GM23338 (cell line): Measurements from ENCODE around the gene RAB11A. TPM values are rescaled to one million over a fixed set of nuclear protein-coding genes. Genes with fewer than 3 reads are reported as not detected.
A peak's percentile ranks its signal among the peaks of the same experiment; 100 is the strongest.

Experiments used
- ATAC-seq: fragments of 200-7000 bp; cut with Tn5 transposase; 3 replicates; pipeline ENCODE4 v1.9.1; 2020
- DNase-seq: peaks from one replicate; pipeline ENCODE4 v3.0.0-alpha.2; 2015; ENCODE audit warnings: low spot score
- H2AFZ ChIP-seq: fragments of 200-600 bp; sonication (generic); 2 replicates; pipeline ENCODE4 v1.8.0; 2016; ENCODE audit warnings: antibody characterized with exemption, mild to moderate bottlenecking, moderate library complexity
- H3F3A ChIP-seq: fragments of 200-600 bp; sonication (generic); replicated peaks from 2 replicates; pipeline ENCODE4 v1.8.0; 2017; ENCODE audit warnings: antibody characterized with exemption, mixed run types, low read depth
- H3K27ac ChIP-seq: fragments of 200-600 bp; sonication (generic); 2 replicates; pipeline ENCODE4 v1.6.1; 2016; ENCODE audit warnings: low read depth
- H3K27me3 ChIP-seq: fragments of 200-600 bp; sonication (generic); 2 replicates; pipeline ENCODE4 v1.8.0; 2016; ENCODE audit warnings: mild to moderate bottlenecking, mixed run types, moderate library complexity; ENCODE audit not compliant: insufficient read depth
- H3K36me3 ChIP-seq: fragments of 200-600 bp; sonication (generic); 2 replicates; pipeline ENCODE4 v1.8.0; 2016; ENCODE audit warnings: mild to moderate bottlenecking; ENCODE audit not compliant: insufficient read depth
- H3K4me1 ChIP-seq: fragments of 200-600 bp; sonication (generic); 2 replicates; pipeline ENCODE4 v1.8.0; 2016; ENCODE audit warnings: mild to moderate bottlenecking, moderate library complexity; ENCODE audit not compliant: insufficient read depth
- H3K4me2 ChIP-seq: fragments of 200-600 bp; sonication (generic); 2 replicates; pipeline ENCODE4 v1.7.1; 2017; ENCODE audit warnings: mixed run types
- H3K4me3 ChIP-seq: fragments of 200-600 bp; sonication (generic); 2 replicates; pipeline ENCODE4 v1.6.1; 2016; ENCODE audit warnings: mixed run types
- H3K79me2 ChIP-seq: fragments of 200-600 bp; sonication (generic); replicated peaks from 2 replicates; pipeline ENCODE4 v1.8.0; 2017; ENCODE audit warnings: mild to moderate bottlenecking; ENCODE audit not compliant: insufficient read depth
- H3K9me2 ChIP-seq: fragments of 200-600 bp; sonication (generic); 2 replicates; pipeline ENCODE4 v1.8.0; 2017; ENCODE audit not compliant: insufficient read depth
- H4K20me1 ChIP-seq: fragments of 200-600 bp; sonication (generic); replicated peaks from 2 replicates; pipeline ENCODE4 v1.8.0; 2017; ENCODE audit warnings: mild to moderate bottlenecking; ENCODE audit not compliant: insufficient read depth
- H3K27ac Mint-ChIP-seq: 2 replicates; pipeline ENCODE4 v1.8.0; 2020; ENCODE audit warnings: inconsistent platforms, mild to moderate bottlenecking, moderate library complexity, mixed read lengths
- H3K27me3 Mint-ChIP-seq: 3 replicates; pipeline ENCODE4 v1.8.0; 2022; ENCODE audit warnings: low read depth, mild to moderate bottlenecking, moderate library complexity, mixed read lengths, inconsistent platforms; ENCODE audit not compliant: insufficient read depth, poor library complexity
- H3K36me3 Mint-ChIP-seq: 3 replicates; pipeline ENCODE4 v1.8.0; 2021; ENCODE audit warnings: low read depth, mild to moderate bottlenecking, inconsistent platforms, moderate library complexity, mixed read lengths
- H3K4me1 Mint-ChIP-seq: 3 replicates; pipeline ENCODE4 v1.8.0; 2020; ENCODE audit warnings: mild to moderate bottlenecking, inconsistent platforms, mixed read lengths
- H3K4me3 Mint-ChIP-seq: 3 replicates; pipeline ENCODE4 v1.8.0; 2021; ENCODE audit warnings: moderate library complexity, mild to moderate bottlenecking, inconsistent platforms, mixed read lengths
- H3K9me3 Mint-ChIP-seq: 3 replicates; pipeline ENCODE4 v1.8.0; 2020; ENCODE audit warnings: moderate library complexity, mild to moderate bottlenecking, inconsistent platforms, mixed read lengths
- CTCF ChIP-seq, 2 experiments: fragments of 200-600 bp in 1 of 2; sonication (generic) in 1 of 2; conservative IDR thresholded peaks; 2 replicates each; pipeline versions ENCODE4 v1.5.1 to v1.6.1; 2016 to 2017; ENCODE audit warnings: antibody characterized with exemption in 2 of 2, low read depth in 2 of 2, mild to moderate bottlenecking in 2 of 2, moderate library complexity in 1 of 2
- EZH2 ChIP-seq: fragments of 200-600 bp; sonication (generic); IDR thresholded peaks from one replicate; pipeline ENCODE4 v1.8.0; 2017; ENCODE audit warnings: antibody characterized with exemption, mild to moderate bottlenecking, low read depth; ENCODE audit not compliant: unreplicated experiment
- EZH2phosphoT487 ChIP-seq: fragments of 200-600 bp; sonication (generic); IDR thresholded peaks from one replicate; pipeline ENCODE4 v1.8.1; 2018; ENCODE audit warnings: antibody characterized with exemption; ENCODE audit not compliant: unreplicated experiment
- JUNB ChIP-seq: IDR thresholded peaks from one replicate; pipeline ENCODE4 v1.6.1; 2016; ENCODE audit warnings: antibody characterized with exemption; ENCODE audit not compliant: unreplicated experiment
- POLR2AphosphoS5 ChIP-seq: IDR thresholded peaks from 2 replicates; pipeline ENCODE4 v1.6.1; 2016; ENCODE audit warnings: antibody characterized with exemption, low read depth
- REST ChIP-seq: IDR thresholded peaks from one replicate; pipeline ENCODE4 v1.6.1; 2018; ENCODE audit warnings: antibody characterized with exemption; ENCODE audit not compliant: unreplicated experiment
- STAT1 ChIP-seq: IDR thresholded peaks from one replicate; pipeline ENCODE4 v1.6.1; 2016; ENCODE audit warnings: antibody characterized with exemption; ENCODE audit not compliant: unreplicated experiment
- ZNF331 ChIP-seq: fragments of 250-450 bp; sonication (Bioruptor Pico); IDR thresholded peaks from 2 replicates; pipeline ENCODE4 v1.5.0; 2020; ENCODE audit warnings: low read depth, mild to moderate bottlenecking, moderate library complexity
- ZNF462 ChIP-seq: fragments of 250-450 bp; sonication (Bioruptor Pico); IDR thresholded peaks from 2 replicates; pipeline ENCODE4 v1.5.0; 2020; ENCODE audit warnings: mild to moderate bottlenecking, moderate library complexity
- polyA plus RNA-seq: library from polyadenylated mRNA; unstranded; fragments of >200 nt; fragmentation: Nextera tagmentation; extraction: Ambion mirVana; gene quantifications from 2 replicates; pipeline ENCODE4 v1.2.1, GENCODE V29; 2016
- total RNA-seq: library from RNA; depleted of rRNA; stranded (reverse); fragments of >200 nt; shearing (Covaris generic); gene quantifications from 2 replicates; pipeline ENCODE4 v1.2.3, GENCODE V29; 2014
- TF ChIP-seq, protein P1 (sequence below): IDR thresholded peaks from 2 replicates; pipeline ENCODE4 v1.6.1; 2016; ENCODE audit warnings: antibody characterized with exemption

Gene RAB11A
- total and polyA plus RNA-seq, 2 experiments from 2014 or later = 251 to 369 TPM

- ATAC-seq (no peak), DNase-seq (no peak)
- H3K4me2 ChIP-seq = no peak overlapping the region
- Mint-ChIP-seq H3K27ac (peak overlapping the region; percentile 20; the same call in 1 of the 2 replicates), H3K4me3 (no peak overlapping the region), H3K4me1 (peaks cover 39% of the 10 kb centered on the region), H3K27me3 (no peaks in the 10 kb centered on the region), H3K36me3 (peaks cover 15% of the 10 kb centered on the region; the same call in 2 of the 3 replicates), H3K9me3 (no peaks in the 10 kb centered on the region)
- H3K4me3 ChIP-seq = no peak overlapping the region
- H3F3A ChIP-seq = no peaks in the 10 kb centered on the region
- H3K9me2 ChIP-seq = no peaks in the 10 kb centered on the region
- H2AFZ ChIP-seq = no peak overlapping the region
- H3K27ac ChIP-seq = no peak overlapping the region
- no peaks in the 10 kb centered on the region; the same call in 1 of the 2 replicates for H3K4me1 ChIP-seq
- peaks cover 18% of the 10 kb centered on the region for H4K20me1 ChIP-seq
- H3K27me3 ChIP-seq = no peaks in the 10 kb centered on the region
- peaks cover 10% of the 10 kb centered on the region for H3K36me3 ChIP-seq
- TF ChIP-seq, protein P1, sequence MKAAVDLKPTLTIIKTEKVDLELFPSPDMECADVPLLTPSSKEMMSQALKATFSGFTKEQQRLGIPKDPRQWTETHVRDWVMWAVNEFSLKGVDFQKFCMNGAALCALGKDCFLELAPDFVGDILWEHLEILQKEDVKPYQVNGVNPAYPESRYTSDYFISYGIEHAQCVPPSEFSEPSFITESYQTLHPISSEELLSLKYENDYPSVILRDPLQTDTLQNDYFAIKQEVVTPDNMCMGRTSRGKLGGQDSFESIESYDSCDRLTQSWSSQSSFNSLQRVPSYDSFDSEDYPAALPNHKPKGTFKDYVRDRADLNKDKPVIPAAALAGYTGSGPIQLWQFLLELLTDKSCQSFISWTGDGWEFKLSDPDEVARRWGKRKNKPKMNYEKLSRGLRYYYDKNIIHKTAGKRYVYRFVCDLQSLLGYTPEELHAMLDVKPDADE = no peak
- TF ChIP-seq JUNB (no peak), POLR2AphosphoS5 (no peak), EZH2 (no peak), EZH2phosphoT487 (no peak), ZNF331 (CRISPR knock-in tag) (no peak), ZNF462 (no peak), CTCF (conservative IDR thresholded peaks at IDR 0.05; ENCODE audit: low read depth in 2 of 2) (no peak), STAT1 (no peak), REST (no peak)
- no peaks in the 10 kb centered on the region for H3K79me2 ChIP-seq
Measured at GRCh38 chr15:65901836-65902235, 32.5 kb downstream of the RAB11A start.
